ENCODE data around the gene CRAMP1. TPM values are rescaled to one million over a fixed set of nuclear protein-coding genes. Genes with fewer than 3 reads are reported as not detected.

The CRAMP1 gene
- total RNA-seq, 1 donor from 2014 or later, result 24.1 TPM

DNA sequence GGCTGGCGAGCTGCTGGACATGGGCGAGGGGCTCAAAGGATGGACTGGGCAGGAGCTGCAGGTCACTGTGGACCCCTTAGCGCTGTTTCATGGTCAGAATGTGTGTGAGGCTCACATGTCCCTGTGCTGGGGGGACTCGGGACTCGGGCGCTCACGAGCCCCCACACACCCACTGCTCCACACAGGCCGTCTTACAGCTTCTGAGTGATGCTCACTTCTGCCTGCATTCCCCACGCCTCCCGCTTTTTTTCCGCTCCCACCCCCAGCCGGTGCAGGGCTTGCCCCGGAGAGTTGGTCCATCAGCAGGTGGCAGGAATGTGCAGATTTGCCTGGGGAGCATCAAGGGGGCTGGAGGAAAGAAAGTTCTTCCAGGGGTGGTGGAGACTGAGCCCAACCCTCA, 45.7 kb downstream of the CRAMP1 start:
- no peak overlapping the region for H3K27ac ChIP-seq
- H3K4me3 ChIP-seq, result no peak overlapping the region
- DNase-seq, result no peak
- H3K9me3 ChIP-seq, result no peaks in the 10 kb centered on the region
- TF ChIP-seq, protein P1, sequence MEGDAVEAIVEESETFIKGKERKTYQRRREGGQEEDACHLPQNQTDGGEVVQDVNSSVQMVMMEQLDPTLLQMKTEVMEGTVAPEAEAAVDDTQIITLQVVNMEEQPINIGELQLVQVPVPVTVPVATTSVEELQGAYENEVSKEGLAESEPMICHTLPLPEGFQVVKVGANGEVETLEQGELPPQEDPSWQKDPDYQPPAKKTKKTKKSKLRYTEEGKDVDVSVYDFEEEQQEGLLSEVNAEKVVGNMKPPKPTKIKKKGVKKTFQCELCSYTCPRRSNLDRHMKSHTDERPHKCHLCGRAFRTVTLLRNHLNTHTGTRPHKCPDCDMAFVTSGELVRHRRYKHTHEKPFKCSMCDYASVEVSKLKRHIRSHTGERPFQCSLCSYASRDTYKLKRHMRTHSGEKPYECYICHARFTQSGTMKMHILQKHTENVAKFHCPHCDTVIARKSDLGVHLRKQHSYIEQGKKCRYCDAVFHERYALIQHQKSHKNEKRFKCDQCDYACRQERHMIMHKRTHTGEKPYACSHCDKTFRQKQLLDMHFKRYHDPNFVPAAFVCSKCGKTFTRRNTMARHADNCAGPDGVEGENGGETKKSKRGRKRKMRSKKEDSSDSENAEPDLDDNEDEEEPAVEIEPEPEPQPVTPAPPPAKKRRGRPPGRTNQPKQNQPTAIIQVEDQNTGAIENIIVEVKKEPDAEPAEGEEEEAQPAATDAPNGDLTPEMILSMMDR (IDR thresholded peaks at IDR 0.05), result no peak
- intact Hi-C loops (cut with DNase I), result no loop called here
- peaks cover 89% of the 10 kb centered on the region for H3K36me3 ChIP-seq
- H3K4me1 ChIP-seq, result no peaks in the 10 kb centered on the region
- ATAC-seq, result no peak
- H3K27me3 ChIP-seq (ENCODE audit: low read depth), result no peaks in the 10 kb centered on the region

DNA sequence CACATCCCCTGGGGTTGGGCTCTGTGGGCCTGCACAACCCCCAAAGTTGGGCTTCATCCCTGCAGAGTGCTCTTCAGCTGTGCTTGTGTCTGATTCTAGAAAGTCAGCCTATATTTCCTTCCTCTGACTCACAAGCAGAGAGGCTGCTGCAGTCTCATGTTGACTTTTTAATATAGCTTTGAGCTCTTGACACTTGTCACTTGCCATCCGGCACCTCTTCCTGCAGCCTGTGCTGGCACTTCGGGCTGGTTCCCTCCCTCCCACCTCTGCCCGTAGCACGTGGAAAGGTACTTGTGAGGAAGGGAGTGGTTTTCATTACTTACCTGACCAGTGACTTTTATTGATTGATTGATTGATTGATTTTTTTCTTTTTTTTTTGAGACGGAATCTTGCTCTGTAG, 46.9 kb downstream of the CRAMP1 start:
- H3K27ac ChIP-seq, result no peak overlapping the region
- DNase-seq (no peak), ATAC-seq (no peak)
- intact Hi-C loops (cut with DNase I), result no loop called here
- H3K4me3 ChIP-seq, result no peak overlapping the region
- H3K27me3 ChIP-seq (ENCODE audit: low read depth), result no peaks in the 10 kb centered on the region
- peaks cover 89% of the 10 kb centered on the region for H3K36me3 ChIP-seq
- no peaks in the 10 kb centered on the region for H3K4me1 ChIP-seq
- TF ChIP-seq, protein P1 (IDR thresholded peaks at IDR 0.05), result no peak
- H3K9me3 ChIP-seq, result no peaks in the 10 kb centered on the region

DNA sequence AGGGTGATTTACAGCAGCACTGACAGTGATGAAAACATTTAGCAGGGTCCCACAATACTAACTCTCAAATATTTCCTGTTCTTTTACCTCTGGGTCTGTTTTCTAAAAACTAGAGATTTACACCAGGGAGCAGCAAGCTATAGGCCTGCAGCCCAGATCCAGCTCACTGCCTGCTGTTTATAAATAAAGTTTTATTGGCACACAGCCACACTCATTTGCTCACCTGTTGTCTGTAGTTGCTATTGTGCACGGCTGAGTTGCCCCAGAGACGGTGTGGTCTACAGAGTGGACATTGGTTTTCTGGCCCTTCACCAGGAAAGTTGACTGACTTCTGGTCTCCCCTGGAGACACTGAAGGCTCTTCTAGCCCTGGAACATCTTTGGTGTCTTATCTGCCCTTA, 49.7 kb downstream of the CRAMP1 start:
- no peak for ATAC-seq

DNA sequence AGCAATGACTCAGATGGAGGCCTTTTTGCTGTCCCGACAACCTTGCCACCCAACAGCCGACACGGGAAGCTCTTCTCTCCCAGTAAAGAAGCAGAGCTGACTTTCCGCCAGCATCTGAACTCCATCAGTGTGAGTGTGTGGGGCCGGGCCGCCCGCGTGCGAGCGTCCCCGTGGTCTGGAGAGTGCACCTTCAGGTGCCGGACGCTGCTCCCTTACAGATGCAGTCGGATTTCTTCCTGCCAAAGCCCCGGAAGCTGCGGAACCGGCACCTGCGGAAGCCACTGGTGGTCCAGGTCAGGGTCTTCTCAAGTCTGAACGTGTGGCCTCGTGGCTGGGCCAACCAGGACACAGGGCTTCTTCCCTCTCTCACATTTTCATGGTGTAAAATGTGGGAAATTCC, 50.4 kb downstream of the CRAMP1 start:
- TF ChIP-seq, protein P1 (IDR thresholded peaks at IDR 0.05), result no peak
- DNase-seq, result no peak
- no peak for ATAC-seq
- intact Hi-C loops (cut with DNase I), result no loop called here
- Histone ChIP-seq H3K27me3 (ENCODE audit: low read depth) (no peaks in the 10 kb centered on the region), H3K9me3 (no peaks in the 10 kb centered on the region), H3K27ac (no peak overlapping the region), H3K4me3 (no peak overlapping the region), H3K36me3 (peaks cover 89% of the 10 kb centered on the region), H3K4me1 (no peaks in the 10 kb centered on the region)

More for the DNA sequence above, 49.7 kb downstream of the CRAMP1 start:
- no peaks in the 10 kb centered on the region for H3K4me1 ChIP-seq
- no peak for DNase-seq
- no peaks in the 10 kb centered on the region for H3K9me3 ChIP-seq
- TF ChIP-seq, protein P1 (IDR thresholded peaks at IDR 0.05), result no peak
- intact Hi-C loops (cut with DNase I), result no loop called here
- H3K4me3 ChIP-seq, result no peak overlapping the region
- H3K27me3 ChIP-seq (ENCODE audit: low read depth), result no peaks in the 10 kb centered on the region
- H3K36me3 ChIP-seq, result peaks cover 89% of the 10 kb centered on the region
- no peak overlapping the region for H3K27ac ChIP-seq

DNA sequence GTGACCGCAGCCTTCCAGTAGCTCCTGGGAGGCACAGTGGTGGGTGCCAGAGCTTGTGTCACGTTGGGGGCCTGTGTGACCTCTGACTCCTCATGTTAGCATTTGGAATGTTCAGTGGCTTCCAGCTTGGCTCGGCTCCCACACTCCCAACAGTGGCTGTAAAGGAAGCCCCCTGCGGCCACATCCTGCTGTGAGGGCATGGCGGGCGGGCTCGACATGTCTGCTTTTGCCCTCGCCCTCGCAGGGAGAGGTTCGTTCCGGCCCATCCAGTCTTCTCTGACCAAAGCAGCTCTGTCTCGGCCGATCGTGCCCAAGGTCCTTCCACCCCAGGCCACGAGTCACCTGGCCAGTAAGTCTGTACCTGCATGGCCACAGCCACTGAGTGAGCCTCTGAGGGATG, 53.7 kb downstream of the CRAMP1 start:
- Histone ChIP-seq H3K9me3 (no peaks in the 10 kb centered on the region), H3K4me1 (no peaks in the 10 kb centered on the region), H3K27me3 (ENCODE audit: low read depth) (no peaks in the 10 kb centered on the region), H3K27ac (no peak overlapping the region), H3K36me3 (peaks cover 94% of the 10 kb centered on the region), H3K4me3 (no peak overlapping the region)
- ATAC-seq (no peak), DNase-seq (no peak)
- TF ChIP-seq, protein P1 (IDR thresholded peaks at IDR 0.05), result no peak
- intact Hi-C loops (cut with DNase I), result no loop called here

DNA sequence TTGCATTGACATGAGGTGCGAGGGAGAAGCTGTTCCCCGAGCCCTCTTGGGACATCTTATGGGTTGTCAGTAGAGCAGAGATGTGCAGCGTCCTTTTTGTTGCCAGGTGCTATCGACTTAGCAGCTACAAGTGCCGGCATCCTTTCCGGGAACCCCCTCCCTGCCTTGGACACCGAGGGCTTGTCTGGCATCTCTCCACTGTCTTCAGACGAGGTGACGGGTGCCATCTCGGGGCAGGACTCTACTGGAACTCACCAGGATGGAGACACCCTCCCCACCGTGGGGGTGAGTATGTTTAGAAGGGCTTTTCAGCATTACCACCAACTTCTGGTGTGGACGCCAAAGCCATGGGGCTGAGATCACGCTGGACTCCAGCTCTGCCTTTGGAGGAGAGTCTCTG, 54.2 kb downstream of the CRAMP1 start:
- Histone ChIP-seq H3K4me1 (no peaks in the 10 kb centered on the region), H3K27ac (no peak overlapping the region), H3K4me3 (no peak overlapping the region), H3K36me3 (peaks cover 96% of the 10 kb centered on the region), H3K27me3 (ENCODE audit: low read depth) (no peaks in the 10 kb centered on the region), H3K9me3 (no peaks in the 10 kb centered on the region)
- ATAC-seq (no peak), DNase-seq (no peak)
- TF ChIP-seq, protein P1 (IDR thresholded peaks at IDR 0.05), result no peak
- intact Hi-C loops (cut with DNase I), result no loop called here
